ENCODE results near the gene SLC4A8.
A peak's percentile ranks its signal among the peaks of the same experiment; 100 is the strongest.

The SLC4A8 gene

DNA sequence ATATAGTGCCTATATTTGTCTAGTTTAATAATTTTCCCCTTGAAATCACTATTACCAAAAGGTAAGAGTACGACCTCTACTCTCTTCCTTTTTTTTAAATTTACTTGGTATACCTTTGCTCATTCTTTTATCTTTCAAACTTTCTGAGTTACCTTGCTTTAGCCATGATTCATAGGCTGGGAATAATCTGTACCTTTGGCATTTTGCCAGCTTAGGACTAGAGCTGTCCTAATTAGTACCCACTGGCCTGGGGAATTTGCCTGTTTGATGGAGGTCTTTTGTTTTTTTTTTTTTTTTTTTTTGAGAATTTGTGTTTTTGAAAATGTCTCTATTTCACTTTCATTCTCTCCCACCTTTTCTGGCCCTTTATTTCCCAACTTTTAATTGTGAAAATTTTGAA lies 8.7 kb upstream of the SLC4A8 start:
- TF ChIP-seq, protein P1, sequence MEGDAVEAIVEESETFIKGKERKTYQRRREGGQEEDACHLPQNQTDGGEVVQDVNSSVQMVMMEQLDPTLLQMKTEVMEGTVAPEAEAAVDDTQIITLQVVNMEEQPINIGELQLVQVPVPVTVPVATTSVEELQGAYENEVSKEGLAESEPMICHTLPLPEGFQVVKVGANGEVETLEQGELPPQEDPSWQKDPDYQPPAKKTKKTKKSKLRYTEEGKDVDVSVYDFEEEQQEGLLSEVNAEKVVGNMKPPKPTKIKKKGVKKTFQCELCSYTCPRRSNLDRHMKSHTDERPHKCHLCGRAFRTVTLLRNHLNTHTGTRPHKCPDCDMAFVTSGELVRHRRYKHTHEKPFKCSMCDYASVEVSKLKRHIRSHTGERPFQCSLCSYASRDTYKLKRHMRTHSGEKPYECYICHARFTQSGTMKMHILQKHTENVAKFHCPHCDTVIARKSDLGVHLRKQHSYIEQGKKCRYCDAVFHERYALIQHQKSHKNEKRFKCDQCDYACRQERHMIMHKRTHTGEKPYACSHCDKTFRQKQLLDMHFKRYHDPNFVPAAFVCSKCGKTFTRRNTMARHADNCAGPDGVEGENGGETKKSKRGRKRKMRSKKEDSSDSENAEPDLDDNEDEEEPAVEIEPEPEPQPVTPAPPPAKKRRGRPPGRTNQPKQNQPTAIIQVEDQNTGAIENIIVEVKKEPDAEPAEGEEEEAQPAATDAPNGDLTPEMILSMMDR (IDR thresholded peaks at IDR 0.05; ENCODE audit: low read depth, low read length): no peak
- DNase-seq (ENCODE audit: extremely low read depth, low read depth): no peak

DNA sequence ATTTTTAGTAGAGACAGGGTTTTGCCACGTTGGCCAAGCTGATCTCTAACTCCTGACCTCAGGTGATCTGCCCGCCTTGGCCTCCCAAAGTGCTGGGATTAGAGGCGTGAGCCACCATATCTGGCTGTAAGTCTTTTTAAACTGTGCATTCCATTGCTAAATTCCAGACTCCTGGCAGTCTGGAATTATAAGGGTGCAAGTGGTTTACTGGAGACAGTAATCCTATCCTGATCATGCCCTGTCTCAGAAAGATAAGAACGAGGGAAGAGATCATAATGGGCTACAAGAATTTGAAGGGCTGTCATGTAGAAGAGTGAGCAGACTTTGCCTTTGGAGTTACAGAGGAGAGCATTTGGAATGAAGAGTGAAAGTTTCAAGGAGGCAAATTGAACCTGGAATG lies 6.8 kb upstream of the SLC4A8 start:
- DNase-seq (ENCODE audit: extremely low read depth, low read depth): no peak
- TF ChIP-seq, protein P1 (IDR thresholded peaks at IDR 0.05; ENCODE audit: low read depth, low read length): no peak

GRCh38 chr12:51419425-51420193 lies 5.0 kb upstream of the SLC4A8 start:
- TF ChIP-seq, protein P1 (IDR thresholded peaks at IDR 0.05; ENCODE audit: low read depth, low read length): no peak
- no peak for DNase-seq (ENCODE audit: extremely low read depth, low read depth)

GRCh38 chr12:51421266-51421884 lies 3.3 kb upstream of the SLC4A8 start:
- TF ChIP-seq, protein P1 (IDR thresholded peaks at IDR 0.05; ENCODE audit: low read depth, low read length): peak; percentile 71

DNA sequence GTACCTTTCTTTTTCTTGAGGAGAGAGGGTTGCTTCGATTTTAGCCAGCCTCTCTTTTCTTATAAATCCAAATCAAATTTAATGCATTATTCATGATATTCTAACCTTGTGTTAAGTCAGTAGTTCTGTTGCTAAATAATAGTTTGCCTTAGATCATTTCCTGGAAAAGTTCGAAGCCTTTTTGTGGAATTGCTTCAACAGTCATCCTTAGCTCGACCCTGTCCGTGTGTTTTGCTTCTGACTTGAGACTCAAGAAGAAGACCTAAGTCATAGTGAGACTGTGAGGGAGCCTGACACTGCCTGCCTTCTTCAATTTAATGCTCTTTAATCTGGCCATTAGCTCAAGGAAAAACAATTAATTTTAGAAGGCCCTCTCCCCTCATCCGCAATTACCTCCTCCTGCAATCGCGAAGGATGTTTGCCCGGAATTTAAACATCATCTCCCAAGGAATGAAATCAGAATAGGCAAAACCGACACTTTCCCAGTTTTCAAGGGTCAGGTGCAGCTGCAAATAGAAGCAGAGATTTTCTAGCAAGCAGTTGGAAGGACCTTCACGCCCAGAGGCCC lies 453 bp upstream of the SLC4A8 start:
- TF ChIP-seq, protein P1 (IDR thresholded peaks at IDR 0.05; ENCODE audit: low read depth, low read length): no peak
- DNase-seq (ENCODE audit: extremely low read depth, low read depth): no peak

More at GRCh38 chr12:51421266-51421884, 3.3 kb upstream of the SLC4A8 start:
- peak; percentile 54 for DNase-seq (ENCODE audit: extremely low read depth, low read depth)

GRCh38 chr12:51428256-51428655 lies 3.6 kb downstream of the SLC4A8 start:
- DNase-seq (ENCODE audit: extremely low read depth, low read depth): no peak

More at GRCh38 chr12:51428256-51428655, 3.6 kb downstream of the SLC4A8 start:
- TF ChIP-seq, protein P1 (IDR thresholded peaks at IDR 0.05; ENCODE audit: low read depth, low read length): no peak
